Fibroblast of lung (primary cell): ENCODE results near the gene LRRN4.

Experiments
- EZH2 ChIP-seq: IDR thresholded peaks from 2 replicates; pipeline ENCODE4 v1.5.1; 2012; ENCODE audit warnings: low read length, control low read depth, mild to moderate bottlenecking; ENCODE audit errors: missing control alignments
- TF ChIP-seq, protein P1 (sequence below), 2 donors: IDR thresholded peaks in 1 of 2; conservative IDR thresholded peaks in 1 of 2; 1 replicate in 1 of 2; 2 replicates in 1 of 2; pipeline ENCODE4 v1.5.1; 2011 to 2012; ENCODE audit warnings: low read length in 2 of 2, control low read depth in 1 of 2, inconsistent platforms in 1 of 2, low read depth in 1 of 2, mild to moderate bottlenecking in 1 of 2

GRCh38 chr20:6058684-6059295, 4.9 kb upstream of the LRRN4 start:
- TF ChIP-seq, protein P1, sequence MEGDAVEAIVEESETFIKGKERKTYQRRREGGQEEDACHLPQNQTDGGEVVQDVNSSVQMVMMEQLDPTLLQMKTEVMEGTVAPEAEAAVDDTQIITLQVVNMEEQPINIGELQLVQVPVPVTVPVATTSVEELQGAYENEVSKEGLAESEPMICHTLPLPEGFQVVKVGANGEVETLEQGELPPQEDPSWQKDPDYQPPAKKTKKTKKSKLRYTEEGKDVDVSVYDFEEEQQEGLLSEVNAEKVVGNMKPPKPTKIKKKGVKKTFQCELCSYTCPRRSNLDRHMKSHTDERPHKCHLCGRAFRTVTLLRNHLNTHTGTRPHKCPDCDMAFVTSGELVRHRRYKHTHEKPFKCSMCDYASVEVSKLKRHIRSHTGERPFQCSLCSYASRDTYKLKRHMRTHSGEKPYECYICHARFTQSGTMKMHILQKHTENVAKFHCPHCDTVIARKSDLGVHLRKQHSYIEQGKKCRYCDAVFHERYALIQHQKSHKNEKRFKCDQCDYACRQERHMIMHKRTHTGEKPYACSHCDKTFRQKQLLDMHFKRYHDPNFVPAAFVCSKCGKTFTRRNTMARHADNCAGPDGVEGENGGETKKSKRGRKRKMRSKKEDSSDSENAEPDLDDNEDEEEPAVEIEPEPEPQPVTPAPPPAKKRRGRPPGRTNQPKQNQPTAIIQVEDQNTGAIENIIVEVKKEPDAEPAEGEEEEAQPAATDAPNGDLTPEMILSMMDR (conservative IDR thresholded peaks at IDR 0.05 in 1 of 2, IDR thresholded peaks at IDR 0.05 in 1 of 2; ENCODE audit: low read depth in 1 of 2, low read length in 2 of 2), result no peak
- TF ChIP-seq EZH2, result no peak
